RWPE2 (cell line): ENCODE results near the gene AP2A1.

Experiments
- ATAC-seq: fragments of 200-7000 bp; cut with Tn5 transposase; 3 replicates; pipeline ENCODE4 v1.9.1; 2021; ENCODE audit warnings: low read depth
- DNase-seq: peaks from one replicate; pipeline ENCODE4 v3.0.0-alpha.2; 2020; ENCODE audit warnings: low spot score
- H3K27ac ChIP-seq: fragments of 450-650 bp; 2 replicates; pipeline ENCODE4 v1.5.1; 2017; ENCODE audit warnings: mild to moderate bottlenecking; ENCODE audit not compliant: poor library complexity, severe bottlenecking
- H3K27me3 ChIP-seq: fragments of 250-450 bp; sonication (Bioruptor Pico); 2 replicates; pipeline ENCODE4 v1.5.1; 2021; ENCODE audit warnings: mild to moderate bottlenecking, moderate library complexity; ENCODE audit not compliant: insufficient read depth, poor library complexity, severe bottlenecking
- H3K36me3 ChIP-seq: fragments of 250-450 bp; sonication (Bioruptor Pico); 2 replicates; pipeline ENCODE4 v1.5.1; 2020; ENCODE audit warnings: low read depth, mild to moderate bottlenecking, moderate library complexity
- H3K4me1 ChIP-seq: fragments of 250-450 bp; sonication (Bioruptor Pico); 2 replicates; pipeline ENCODE4 v1.5.1; 2021; ENCODE audit warnings: mild to moderate bottlenecking, moderate library complexity; ENCODE audit not compliant: insufficient read depth, poor library complexity, severe bottlenecking
- H3K4me3 ChIP-seq: fragments of 250-450 bp; sonication (Bioruptor Pico); 2 replicates; pipeline ENCODE4 v1.5.1; 2021; ENCODE audit warnings: mild to moderate bottlenecking, moderate library complexity; ENCODE audit not compliant: severe bottlenecking
- H3K9me3 ChIP-seq: fragments of 250-450 bp; sonication (Bioruptor Pico); 2 replicates; pipeline ENCODE4 v1.5.1; 2021; ENCODE audit warnings: mild to moderate bottlenecking, moderate library complexity; ENCODE audit not compliant: severe bottlenecking
- TF ChIP-seq, protein P1 (sequence below): fragments of 450-650 bp; IDR thresholded peaks from one replicate; pipeline ENCODE4 v1.5.1; 2017; ENCODE audit warnings: mild to moderate bottlenecking, moderate library complexity; ENCODE audit not compliant: poor library complexity, severe bottlenecking

Gene AP2A1

DNA sequence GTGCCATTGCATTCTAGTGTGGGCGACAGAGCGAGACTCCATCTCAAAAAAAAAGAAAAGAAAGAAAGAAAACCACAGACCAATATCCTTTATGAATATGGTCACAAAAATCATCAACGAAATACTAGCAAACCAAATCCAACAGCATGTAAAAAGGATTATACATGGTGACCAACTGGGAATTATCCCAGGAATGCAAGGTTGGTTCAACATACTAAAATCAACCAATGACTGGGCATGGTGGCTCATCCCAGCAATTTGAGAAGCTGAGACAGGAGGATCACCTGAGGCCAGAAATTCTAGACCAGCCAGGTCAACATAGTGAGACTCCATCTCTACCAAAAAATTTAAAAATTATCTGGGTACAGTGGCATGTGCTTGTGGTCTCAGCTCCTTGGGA, 10.8 kb upstream of the AP2A1 start:
- no peaks in the 10 kb centered on the region for H3K27me3 ChIP-seq
- H3K9me3 ChIP-seq = peaks cover 11% of the 10 kb centered on the region
- TF ChIP-seq, protein P1, sequence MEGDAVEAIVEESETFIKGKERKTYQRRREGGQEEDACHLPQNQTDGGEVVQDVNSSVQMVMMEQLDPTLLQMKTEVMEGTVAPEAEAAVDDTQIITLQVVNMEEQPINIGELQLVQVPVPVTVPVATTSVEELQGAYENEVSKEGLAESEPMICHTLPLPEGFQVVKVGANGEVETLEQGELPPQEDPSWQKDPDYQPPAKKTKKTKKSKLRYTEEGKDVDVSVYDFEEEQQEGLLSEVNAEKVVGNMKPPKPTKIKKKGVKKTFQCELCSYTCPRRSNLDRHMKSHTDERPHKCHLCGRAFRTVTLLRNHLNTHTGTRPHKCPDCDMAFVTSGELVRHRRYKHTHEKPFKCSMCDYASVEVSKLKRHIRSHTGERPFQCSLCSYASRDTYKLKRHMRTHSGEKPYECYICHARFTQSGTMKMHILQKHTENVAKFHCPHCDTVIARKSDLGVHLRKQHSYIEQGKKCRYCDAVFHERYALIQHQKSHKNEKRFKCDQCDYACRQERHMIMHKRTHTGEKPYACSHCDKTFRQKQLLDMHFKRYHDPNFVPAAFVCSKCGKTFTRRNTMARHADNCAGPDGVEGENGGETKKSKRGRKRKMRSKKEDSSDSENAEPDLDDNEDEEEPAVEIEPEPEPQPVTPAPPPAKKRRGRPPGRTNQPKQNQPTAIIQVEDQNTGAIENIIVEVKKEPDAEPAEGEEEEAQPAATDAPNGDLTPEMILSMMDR = no peak
- DNase-seq (no peak), ATAC-seq (no peak)
- H3K4me3 ChIP-seq = no peak overlapping the region
- no peaks in the 10 kb centered on the region for H3K4me1 ChIP-seq
- no peaks in the 10 kb centered on the region for H3K36me3 ChIP-seq
- H3K27ac ChIP-seq = peak overlapping the region; percentile 20

DNA sequence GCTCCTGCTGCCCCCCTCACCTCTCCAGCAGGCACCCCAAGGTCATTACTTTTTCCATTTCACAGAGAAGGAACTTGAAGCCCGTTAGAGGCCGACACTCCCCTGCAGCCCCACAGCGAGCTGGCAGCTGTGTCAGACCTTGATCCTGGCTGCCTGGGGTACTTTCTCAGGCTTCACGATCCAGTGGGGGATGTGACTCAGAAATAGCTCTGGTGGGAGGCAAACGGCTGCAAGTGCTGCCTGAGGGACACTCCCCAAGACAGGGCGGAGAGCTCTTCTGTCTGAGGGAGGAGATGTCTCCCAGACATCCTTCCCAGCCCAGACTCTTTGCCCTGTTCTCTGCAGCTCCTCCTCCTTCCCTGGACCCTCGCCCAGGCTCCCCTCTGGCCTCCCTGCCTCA, 8.5 kb upstream of the AP2A1 start:
- DNase-seq (no peak), ATAC-seq (peak; percentile 51; the same call in 2 of the 3 replicates)
- TF ChIP-seq, protein P1 = no peak
- Histone ChIP-seq H3K9me3 (peaks cover 6% of the 10 kb centered on the region), H3K36me3 (no peaks in the 10 kb centered on the region), H3K27me3 (no peaks in the 10 kb centered on the region), H3K27ac (peak overlapping the region; percentile 23), H3K4me3 (no peak overlapping the region), H3K4me1 (no peaks in the 10 kb centered on the region)

DNA sequence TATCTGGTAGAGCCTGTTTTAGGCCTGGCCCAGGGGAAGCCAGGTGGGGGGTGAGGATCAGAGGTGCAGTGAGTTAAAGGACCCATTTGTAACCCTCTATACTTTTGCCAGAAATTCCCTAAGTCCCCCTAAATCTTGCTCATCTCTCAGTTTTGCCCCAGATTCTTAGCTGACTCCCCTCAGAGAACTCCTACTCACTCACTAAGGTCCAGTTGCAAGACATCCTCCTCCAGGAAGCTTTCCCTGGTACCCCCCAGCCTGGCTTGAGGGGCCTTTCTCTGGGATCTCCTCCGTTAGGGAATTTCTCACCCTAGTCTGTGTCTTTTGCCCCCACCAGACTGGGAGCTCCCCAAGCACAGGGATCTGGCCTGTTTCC, 5.6 kb upstream of the AP2A1 start:
- TF ChIP-seq, protein P1 = no peak
- H3K27ac ChIP-seq = no peak overlapping the region
- H3K4me3 ChIP-seq = no peak overlapping the region
- DNase-seq (no peak), ATAC-seq (no peak)
- no peaks in the 10 kb centered on the region for H3K36me3 ChIP-seq
- no peaks in the 10 kb centered on the region for H3K27me3 ChIP-seq
- peaks cover under 1% of the 10 kb centered on the region for H3K9me3 ChIP-seq
- H3K4me1 ChIP-seq = peaks cover 8% of the 10 kb centered on the region

DNA sequence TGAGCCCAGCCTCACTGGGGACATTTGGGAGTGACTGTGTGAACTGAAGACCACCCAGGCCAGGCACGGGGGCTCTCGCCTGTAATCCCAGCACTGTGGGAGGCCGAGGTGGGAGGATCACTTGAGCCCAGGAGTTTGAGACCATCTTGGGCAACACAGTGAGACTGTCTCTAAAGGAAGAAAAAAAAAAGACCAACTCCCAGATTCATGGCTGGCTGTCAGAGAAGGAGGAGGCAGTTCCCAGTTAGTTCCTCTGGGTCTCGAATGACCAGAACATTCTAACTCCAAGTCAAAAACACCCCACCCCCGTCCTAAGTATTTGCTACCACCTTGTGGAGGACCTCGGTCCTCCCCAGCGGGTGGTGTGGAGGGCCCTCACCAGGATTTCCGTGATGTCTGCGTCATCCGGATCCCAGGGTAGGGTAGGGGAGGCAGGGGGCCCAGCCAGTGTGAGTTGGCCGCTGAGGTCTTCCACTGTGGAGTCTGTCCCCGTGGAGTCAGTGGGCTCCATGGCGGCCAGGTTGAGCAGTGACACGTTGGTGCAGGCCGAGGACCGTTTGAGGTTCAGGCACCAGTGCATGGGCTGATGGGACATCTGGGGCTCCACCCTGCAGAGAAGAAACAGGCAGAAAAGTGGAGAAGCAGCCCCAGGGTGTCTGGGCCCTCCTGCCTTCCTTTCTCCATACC, 5.0 kb upstream of the AP2A1 start:
- H3K9me3 ChIP-seq = no peaks in the 10 kb centered on the region
- DNase-seq = no peak
- no peak overlapping the region for H3K4me3 ChIP-seq
- peaks cover 8% of the 10 kb centered on the region for H3K4me1 ChIP-seq
- H3K27ac ChIP-seq = no peak overlapping the region
- no peaks in the 10 kb centered on the region for H3K36me3 ChIP-seq
- no peaks in the 10 kb centered on the region for H3K27me3 ChIP-seq
- no peak for ATAC-seq
- TF ChIP-seq, protein P1 = peak; percentile 13

DNA sequence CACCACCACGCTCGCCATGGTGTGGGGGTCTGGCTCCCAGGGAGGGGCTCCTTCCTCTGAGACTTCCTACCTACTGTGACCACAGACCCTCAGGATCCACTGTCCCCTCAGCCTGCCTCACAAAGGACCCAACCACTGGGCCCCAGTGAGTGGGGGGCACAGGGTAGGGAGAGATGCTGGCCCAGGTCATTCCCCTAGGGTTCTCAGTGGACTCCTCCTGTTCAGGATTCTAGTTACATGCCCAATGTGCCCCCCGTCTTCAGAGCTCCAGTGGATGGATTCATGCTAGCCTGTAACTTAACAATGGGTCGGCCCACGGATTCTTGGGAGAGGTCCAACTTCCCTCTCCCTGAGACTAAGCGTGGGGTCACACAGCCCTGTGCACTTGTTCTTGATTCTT, 3.6 kb upstream of the AP2A1 start, which contains the start of gene TSKS:
TSS of gene TSKS (minus strand) at position 77 of the 400 bp plus-strand sequence. CDS start at position 18, 59 bp downstream.
- ATAC-seq = no peak

More for the DNA sequence above, 3.6 kb upstream of the AP2A1 start, which contains the start of gene TSKS:
- DNase-seq = no peak
- no peaks in the 10 kb centered on the region for H3K27me3 ChIP-seq
- H3K4me1 ChIP-seq = peaks cover 8% of the 10 kb centered on the region
- TF ChIP-seq, protein P1 = no peak
- no peaks in the 10 kb centered on the region for H3K9me3 ChIP-seq
- H3K36me3 ChIP-seq = no peaks in the 10 kb centered on the region
- H3K27ac ChIP-seq = no peak within 1 kb of the TSS
- H3K4me3 ChIP-seq = no peak within 1 kb of the TSS
